ENCODE measurements around the gene CLEC2B. TPM values are rescaled to one million over a fixed set of nuclear protein-coding genes. Genes with fewer than 3 reads are reported as not detected.

Gene CLEC2B
- total RNA-seq, 1 donor: 11.6 TPM

- TF ChIP-seq CTCF (IDR thresholded peaks at IDR 0.05; ENCODE audit: extremely low read depth, low read depth, low read length): no peak
- Histone ChIP-seq H3K4me2 (ENCODE audit: insufficient read depth, low read length) (no peak overlapping the region), H3K9me3 (ENCODE audit: low read depth, low read length) (no peaks in the 10 kb centered on the region), H3K27me3 (ENCODE audit: insufficient read depth, low read length) (no peaks in the 10 kb centered on the region), H3K4me1 (ENCODE audit: insufficient read depth, low read length) (no peaks in the 10 kb centered on the region), H3K4me3 (ENCODE audit: insufficient read depth, low read length) (no peak overlapping the region), H2AFZ (ENCODE audit: low read length) (no peak overlapping the region), H4K20me1 (ENCODE audit: insufficient read depth, low read length) (no peaks in the 10 kb centered on the region), H3K36me3 (ENCODE audit: insufficient read depth, low read length) (no peaks in the 10 kb centered on the region), H3K27ac (ENCODE audit: low read depth, low read length) (no peak overlapping the region), H3K79me2 (ENCODE audit: insufficient read depth, low read length) (no peaks in the 10 kb centered on the region)
- no peak for DNase-seq (ENCODE audit: insufficient read length, low spot score, missing footprints)
Observed at GRCh38 chr12:9888665-9889273, 19.6 kb upstream of the CLEC2B start.

- no peak overlapping the region for H3K4me2 ChIP-seq (ENCODE audit: insufficient read depth, low read length)
- H3K36me3 ChIP-seq (ENCODE audit: insufficient read depth, low read length): no peaks in the 10 kb centered on the region
- H3K79me2 ChIP-seq (ENCODE audit: insufficient read depth, low read length): no peaks in the 10 kb centered on the region
- no peak overlapping the region for H2AFZ ChIP-seq (ENCODE audit: low read length)
- DNase-seq (ENCODE audit: insufficient read length, low spot score, missing footprints): no peak
- TF ChIP-seq CTCF (IDR thresholded peaks at IDR 0.05; ENCODE audit: extremely low read depth, low read depth, low read length): no peak
- no peaks in the 10 kb centered on the region for H3K9me3 ChIP-seq (ENCODE audit: low read depth, low read length)
- H3K4me3 ChIP-seq (ENCODE audit: insufficient read depth, low read length): no peak overlapping the region
- H3K4me1 ChIP-seq (ENCODE audit: insufficient read depth, low read length): no peaks in the 10 kb centered on the region
- no peaks in the 10 kb centered on the region for H4K20me1 ChIP-seq (ENCODE audit: insufficient read depth, low read length)
- H3K27ac ChIP-seq (ENCODE audit: low read depth, low read length): no peak overlapping the region
- H3K27me3 ChIP-seq (ENCODE audit: insufficient read depth, low read length): no peaks in the 10 kb centered on the region
Observed at GRCh38 chr12:9883175-9883574, 14.0 kb upstream of the CLEC2B start.

GRCh38 chr12:9881988-9882387, 12.8 kb upstream of the CLEC2B start:
- H2AFZ ChIP-seq (ENCODE audit: low read length): no peak overlapping the region
- H3K4me1 ChIP-seq (ENCODE audit: insufficient read depth, low read length): no peaks in the 10 kb centered on the region
- no peaks in the 10 kb centered on the region for H3K79me2 ChIP-seq (ENCODE audit: insufficient read depth, low read length)
- H3K4me3 ChIP-seq (ENCODE audit: insufficient read depth, low read length): no peak overlapping the region
- no peak overlapping the region for H3K4me2 ChIP-seq (ENCODE audit: insufficient read depth, low read length)
- no peak overlapping the region for H3K27ac ChIP-seq (ENCODE audit: low read depth, low read length)
- no peaks in the 10 kb centered on the region for H3K9me3 ChIP-seq (ENCODE audit: low read depth, low read length)
- H3K27me3 ChIP-seq (ENCODE audit: insufficient read depth, low read length): no peaks in the 10 kb centered on the region
- H4K20me1 ChIP-seq (ENCODE audit: insufficient read depth, low read length): no peaks in the 10 kb centered on the region
- no peak for TF ChIP-seq CTCF (IDR thresholded peaks at IDR 0.05; ENCODE audit: extremely low read depth, low read depth, low read length)
- DNase-seq (ENCODE audit: insufficient read length, low spot score, missing footprints): no peak
- no peaks in the 10 kb centered on the region for H3K36me3 ChIP-seq (ENCODE audit: insufficient read depth, low read length)

DNA sequence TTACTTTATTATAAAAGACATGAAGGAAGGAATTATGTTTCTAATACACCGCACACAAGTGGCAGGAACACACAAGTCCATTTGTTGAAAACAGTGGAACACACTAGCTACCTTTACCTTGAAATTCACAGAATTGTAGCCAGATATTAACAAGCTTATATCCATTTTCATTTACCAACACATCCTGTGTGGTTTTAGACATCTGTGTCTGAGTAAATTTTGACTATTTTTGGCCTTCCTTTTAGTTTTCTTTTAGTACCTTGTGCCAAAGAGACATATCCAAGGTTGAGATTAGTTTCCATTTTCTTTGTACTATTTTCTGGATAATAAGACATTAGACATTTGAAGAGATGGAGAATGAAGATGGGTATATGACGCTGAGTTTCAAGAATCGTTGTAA, 12.1 kb upstream of the CLEC2B start, which contains the start of gene KLRF2:
TSS of gene KLRF2 (plus strand) at position 244 of the 400 bp plus-strand sequence. CDS start at position 351, 107 bp downstream.
- H3K36me3 ChIP-seq (ENCODE audit: insufficient read depth, low read length): no peaks in the 10 kb centered on the region
- DNase-seq (ENCODE audit: insufficient read length, low spot score, missing footprints): no peak
- TF ChIP-seq CTCF (IDR thresholded peaks at IDR 0.05; ENCODE audit: extremely low read depth, low read depth, low read length): no peak
- H2AFZ ChIP-seq (ENCODE audit: low read length): no peak within 1 kb of the TSS
- no peaks in the 10 kb centered on the region for H3K9me3 ChIP-seq (ENCODE audit: low read depth, low read length)
- H4K20me1 ChIP-seq (ENCODE audit: insufficient read depth, low read length): no peaks in the 10 kb centered on the region
- H3K4me2 ChIP-seq (ENCODE audit: insufficient read depth, low read length): no peak within 1 kb of the TSS
- no peak within 1 kb of the TSS for H3K4me3 ChIP-seq (ENCODE audit: insufficient read depth, low read length)
- H3K27ac ChIP-seq (ENCODE audit: low read depth, low read length): no peak within 1 kb of the TSS
- H3K79me2 ChIP-seq (ENCODE audit: insufficient read depth, low read length): no peaks in the 10 kb centered on the region
- no peaks in the 10 kb centered on the region for H3K27me3 ChIP-seq (ENCODE audit: insufficient read depth, low read length)
- H3K4me1 ChIP-seq (ENCODE audit: insufficient read depth, low read length): no peaks in the 10 kb centered on the region

Data from osteoblast (primary cell).